Measurements from ENCODE around the gene FOXL2NB. TPM values are rescaled to one million over a fixed set of nuclear protein-coding genes. Genes with fewer than 3 reads are reported as not detected.

Gene FOXL2NB
- total RNA-seq, 2 experiments from 2014 or later = not detected

- no TSS peak for BruUV-seq (replicated peaks)
- Histone ChIP-seq H3K9me3 (ENCODE audit: low read length) (no peaks in the 10 kb centered on the region), H3K4me2 (ENCODE audit: low read length) (no peak overlapping the region), H3K4me1 (ENCODE audit: insufficient read depth, low read length, poor library complexity, severe bottlenecking) (no peaks in the 10 kb centered on the region), H3K36me3 (ENCODE audit: insufficient read depth, low read length) (no peaks in the 10 kb centered on the region), H3K9me2 (ENCODE audit: insufficient read depth, low read length) (no peaks in the 10 kb centered on the region), H3K27ac (ENCODE audit: low read depth, low read length, poor library complexity, severe bottlenecking) (no peak overlapping the region), H4K20me1 (ENCODE audit: insufficient read depth, low read length) (no peaks in the 10 kb centered on the region), H3K4me3 (ENCODE audit: low read depth, low read length, poor library complexity, severe bottlenecking) (no peak overlapping the region), H2AFZ (ENCODE audit: low read length) (no peak overlapping the region), H3K79me2 (ENCODE audit: insufficient read depth, low read depth, low read length) (no peaks in the 10 kb centered on the region)
- ChIA-PET POLR2A (interaction anchor here (0.6 to 1.3 kb wide), 4 partner anchors 9 to 328 kb away, joined by 3 to 4 read pairs (median 4); no protein-coding TSS in a partner anchor), CTCF (ENCODE audit: unreplicated experiment) (interaction anchor here (0.6 to 1.2 kb wide), 7 partner anchors 10 to 737 kb away, joined by 3 to 12 read pairs (median 3); no protein-coding TSS in a partner anchor)
- TF ChIP-seq CTCF (conservative IDR thresholded peaks at IDR 0.05; ENCODE audit: low read length) = peak; percentile 91
- TF ChIP-seq EZH2phosphoT487 (IDR thresholded peaks at IDR 0.05; ENCODE audit: borderline replicate concordance, low read depth, low read length) = no peak
- intact Hi-C loops (cut with micrococcal nuclease; ENCODE audit: unreplicated experiment) = loop anchor here (1.0 kb wide), 1 partner anchor 506 kb away; no protein-coding TSS in a partner anchor
- DNase-seq (ENCODE audit: low spot score) = peak; percentile 81
Measured at GRCh38 chr3:138923531-138923994, 23.5 kb upstream of the FOXL2NB start.

GRCh38 chr3:138928727-138929372 is 18.2 kb upstream of the FOXL2NB start:
- intact Hi-C loops (cut with micrococcal nuclease; ENCODE audit: unreplicated experiment) = no loop called here
- Histone ChIP-seq H2AFZ (ENCODE audit: low read length) (no peak overlapping the region), H3K27ac (ENCODE audit: low read depth, low read length, poor library complexity, severe bottlenecking) (no peak overlapping the region), H3K4me2 (ENCODE audit: low read length) (no peak overlapping the region), H3K4me1 (ENCODE audit: insufficient read depth, low read length, poor library complexity, severe bottlenecking) (no peaks in the 10 kb centered on the region), H3K79me2 (ENCODE audit: insufficient read depth, low read depth, low read length) (no peaks in the 10 kb centered on the region), H4K20me1 (ENCODE audit: insufficient read depth, low read length) (no peaks in the 10 kb centered on the region), H3K9me2 (ENCODE audit: insufficient read depth, low read length) (no peaks in the 10 kb centered on the region), H3K9me3 (ENCODE audit: low read length) (no peaks in the 10 kb centered on the region), H3K4me3 (ENCODE audit: low read depth, low read length, poor library complexity, severe bottlenecking) (no peak overlapping the region), H3K36me3 (ENCODE audit: insufficient read depth, low read length) (no peaks in the 10 kb centered on the region)
- ChIA-PET POLR2A (interaction anchor here (0.8 kb wide), 1 partner anchor 335 kb away, joined by 3 read pairs; the partner anchor contains the start of gene CEP70), CTCF (ENCODE audit: unreplicated experiment) (no interaction called here)
- no TSS peak for BruUV-seq (replicated peaks)
- TF ChIP-seq CTCF (conservative IDR thresholded peaks at IDR 0.05; ENCODE audit: low read length) = no peak
- no peak for TF ChIP-seq EZH2phosphoT487 (IDR thresholded peaks at IDR 0.05; ENCODE audit: borderline replicate concordance, low read depth, low read length)
- DNase-seq (ENCODE audit: low spot score) = no peak

Measured in OCI-LY7 (cell line).